ES-I3 (cell line): Measurements from ENCODE around the gene SIK3.

ENCODE experiments used
- H3K36me3 ChIP-seq: 2 replicates; pipeline ENCODE4 v1.6.1; 2013; ENCODE audit warnings: mild to moderate bottlenecking, low read length, control low read depth, moderate library complexity; ENCODE audit not compliant: insufficient read depth
- H3K4me1 ChIP-seq: 2 replicates; pipeline ENCODE4 v1.6.1; 2013; ENCODE audit warnings: mild to moderate bottlenecking, control low read depth, low read length; ENCODE audit not compliant: insufficient read depth
- H3K9ac ChIP-seq: 2 replicates; pipeline ENCODE4 v1.6.1; 2013; ENCODE audit warnings: low read depth, mild to moderate bottlenecking, low read length, moderate library complexity
- H3K9me3 ChIP-seq: 2 replicates; pipeline ENCODE4 v1.6.1; 2013; ENCODE audit warnings: mild to moderate bottlenecking, low read length, moderate library complexity; ENCODE audit not compliant: control insufficient read depth, insufficient read depth

The SIK3 gene

DNA sequence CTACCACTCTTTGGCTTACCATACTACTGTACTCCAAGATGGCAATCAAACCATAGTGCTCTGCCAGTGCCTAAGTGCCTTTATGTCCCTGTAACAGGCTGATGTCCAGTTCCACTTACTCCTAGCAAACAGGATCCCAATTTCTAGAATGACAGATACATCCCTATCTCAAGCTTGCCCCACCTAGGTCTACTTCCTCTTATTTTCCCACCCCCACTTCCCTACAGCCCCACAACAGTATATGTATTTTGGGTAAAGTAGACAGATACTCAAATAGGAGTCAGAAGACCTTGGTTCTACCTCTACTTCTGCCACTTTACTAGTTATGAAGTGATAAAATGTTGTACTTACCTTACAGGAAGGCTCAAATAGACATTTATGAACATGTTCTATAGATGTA, 24.1 kb downstream of the SIK3 start:
- Histone ChIP-seq H3K36me3 (no peaks in the 10 kb centered on the region), H3K4me1 (peaks cover 33% of the 10 kb centered on the region), H3K9ac (no peak overlapping the region), H3K9me3 (no peaks in the 10 kb centered on the region)

DNA sequence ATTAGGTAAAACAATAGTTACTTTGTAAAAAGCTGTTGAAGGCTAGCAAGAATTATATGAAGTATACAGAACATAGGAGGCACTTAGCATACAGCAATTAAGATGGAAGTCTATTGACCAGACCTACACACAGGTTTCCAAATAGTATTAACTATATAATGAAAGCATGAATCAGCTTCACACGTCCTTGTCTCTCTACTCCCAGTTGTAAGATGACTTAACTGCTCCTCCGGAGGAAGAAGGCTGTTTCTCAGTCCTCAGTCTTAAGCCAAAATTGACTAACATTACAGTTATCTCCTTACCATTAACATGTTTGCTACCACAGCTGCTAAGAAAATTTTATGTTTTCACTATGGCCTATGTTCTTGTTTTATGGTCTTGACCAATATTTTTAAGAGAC, 24.7 kb downstream of the SIK3 start:
- Histone ChIP-seq H3K36me3 (no peaks in the 10 kb centered on the region), H3K4me1 (peaks cover 33% of the 10 kb centered on the region), H3K9ac (no peak overlapping the region), H3K9me3 (no peaks in the 10 kb centered on the region)

DNA sequence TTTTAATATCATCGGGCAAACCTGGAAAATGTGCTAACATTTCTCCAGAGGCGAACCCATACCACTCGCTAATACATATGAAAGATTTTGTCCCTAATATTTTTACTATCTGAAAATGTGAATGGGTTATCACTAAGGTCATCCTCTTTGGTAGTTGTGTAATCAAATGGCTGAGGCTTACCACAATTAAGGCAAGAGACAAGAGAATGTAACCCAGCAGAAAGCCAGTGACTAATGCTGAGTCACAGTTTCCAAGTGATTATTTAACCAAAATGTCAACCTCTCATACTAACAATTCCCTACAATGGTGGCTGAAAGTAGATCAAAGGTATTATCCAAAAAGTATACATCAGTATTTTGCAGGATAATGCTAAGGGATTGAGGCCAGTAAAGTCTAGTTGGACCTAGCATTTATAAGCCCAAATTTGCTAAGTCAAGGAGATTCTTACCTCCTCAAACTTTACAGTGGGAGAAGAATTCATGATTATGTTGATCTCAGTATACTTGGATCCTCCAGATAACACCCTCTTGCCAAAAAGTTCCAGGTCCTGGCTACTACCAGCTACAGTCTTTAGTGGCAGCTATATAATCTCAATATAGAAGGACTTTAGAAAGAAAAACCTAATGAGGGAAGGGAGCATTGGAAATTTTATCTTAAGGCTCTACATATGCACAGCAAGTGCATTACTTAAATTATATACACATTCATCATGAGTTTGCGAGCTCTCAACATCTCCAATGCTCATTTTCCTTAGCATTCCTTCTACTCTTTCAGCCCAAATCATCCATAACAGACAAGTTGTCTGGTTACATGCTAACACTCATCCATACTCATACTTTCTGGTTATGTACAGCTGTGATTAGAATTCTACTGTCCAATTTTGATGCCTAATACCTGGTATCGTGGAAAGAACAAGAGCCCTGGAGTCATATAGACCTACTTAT, 25.4 kb downstream of the SIK3 start:
- H3K4me1 ChIP-seq: peaks cover 27% of the 10 kb centered on the region
- no peaks in the 10 kb centered on the region for H3K9me3 ChIP-seq
- no peak overlapping the region for H3K9ac ChIP-seq
- H3K36me3 ChIP-seq: no peaks in the 10 kb centered on the region

DNA sequence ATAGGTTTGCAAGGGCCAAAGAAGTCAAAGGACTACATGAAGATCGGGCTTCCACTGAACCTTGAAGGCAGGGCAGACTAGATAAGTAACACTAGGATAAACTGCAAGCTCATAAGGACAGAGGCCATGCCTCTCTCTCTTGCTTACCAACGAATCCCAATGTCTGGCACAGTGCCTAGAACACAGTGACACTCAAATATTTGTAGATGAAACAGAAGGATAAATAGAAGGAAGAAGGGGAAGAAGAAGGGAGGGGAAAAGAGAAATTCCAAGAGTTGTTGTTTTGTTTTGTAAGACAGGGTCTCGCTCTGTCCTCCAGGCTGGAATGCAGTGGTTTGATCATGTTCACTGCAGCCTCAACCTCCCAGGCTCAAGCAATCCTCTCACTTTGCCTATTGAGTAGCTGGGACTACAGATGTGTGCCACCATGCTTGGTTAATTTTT, 26.9 kb downstream of the SIK3 start:
- no peaks in the 10 kb centered on the region for H3K36me3 ChIP-seq
- H3K4me1 ChIP-seq: peaks cover 16% of the 10 kb centered on the region
- no peak overlapping the region for H3K9ac ChIP-seq
- H3K9me3 ChIP-seq: no peaks in the 10 kb centered on the region

DNA sequence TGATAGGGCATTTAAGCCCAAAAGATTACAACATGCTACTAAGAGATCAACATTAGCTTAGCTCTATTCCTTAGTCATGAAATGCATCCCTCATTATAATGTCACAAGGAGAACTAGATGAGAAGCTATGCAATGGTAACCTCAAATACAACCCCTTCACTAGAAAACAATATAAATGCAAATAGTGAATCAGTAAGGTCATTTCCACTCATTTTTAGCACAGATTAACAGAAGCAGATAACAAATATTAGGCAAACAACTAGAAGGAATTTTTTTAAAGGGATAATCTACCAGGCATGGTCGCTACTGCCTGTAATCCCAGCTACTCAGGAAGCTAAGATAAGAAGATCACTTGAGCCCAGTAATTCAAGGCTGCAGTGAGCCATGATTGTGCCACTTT, 28.2 kb downstream of the SIK3 start:
- H3K36me3 ChIP-seq: no peaks in the 10 kb centered on the region
- H3K4me1 ChIP-seq: peaks cover 16% of the 10 kb centered on the region
- no peak overlapping the region for H3K9ac ChIP-seq
- H3K9me3 ChIP-seq: no peaks in the 10 kb centered on the region

DNA sequence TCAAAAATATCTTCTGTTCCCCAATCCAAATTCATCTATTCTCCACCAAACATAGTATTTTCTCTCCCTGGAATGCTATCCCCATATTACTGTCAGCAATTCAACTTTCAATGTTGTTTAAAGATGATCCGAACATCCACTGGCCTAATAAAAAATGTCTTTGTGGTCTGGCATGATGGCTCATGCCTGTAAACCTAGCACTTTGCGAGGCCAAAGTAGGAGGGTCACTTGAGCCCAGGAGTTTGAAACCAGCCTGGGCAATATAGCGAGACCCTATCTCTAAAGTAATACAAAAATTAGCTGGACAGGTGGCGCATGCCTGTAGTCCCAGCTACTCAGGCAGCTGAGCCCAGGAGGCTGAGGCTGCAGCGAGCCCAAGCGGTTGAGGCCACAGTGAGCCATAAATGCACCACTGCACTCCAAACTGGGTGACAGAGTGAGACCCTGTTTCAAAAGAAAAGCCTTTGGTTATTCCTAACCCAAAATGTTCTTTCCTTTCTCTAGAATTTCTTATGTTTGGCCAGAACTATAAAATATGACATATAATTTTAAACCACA, 29.8 kb downstream of the SIK3 start:
- Histone ChIP-seq H3K9me3 (no peaks in the 10 kb centered on the region), H3K4me1 (peaks cover 16% of the 10 kb centered on the region), H3K36me3 (no peaks in the 10 kb centered on the region), H3K9ac (no peak overlapping the region)

DNA sequence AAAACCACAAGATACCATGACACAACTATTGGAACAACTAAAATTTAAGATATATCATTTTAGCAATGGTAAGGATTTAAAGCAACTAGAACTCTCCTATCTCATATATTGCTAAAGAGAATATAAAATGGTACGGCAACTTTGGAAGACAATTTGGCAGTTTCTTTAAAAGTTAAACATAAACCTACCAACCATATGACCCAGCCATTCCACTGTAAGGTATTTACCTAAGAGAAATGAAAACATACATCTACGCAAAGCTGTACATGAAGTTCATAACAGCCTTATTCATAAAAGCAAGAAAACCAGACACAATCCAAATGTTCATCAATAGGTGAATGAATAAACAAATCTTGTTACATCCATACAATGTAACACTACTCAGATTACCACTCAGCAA, 31.3 kb downstream of the SIK3 start:
- H3K9me3 ChIP-seq: no peaks in the 10 kb centered on the region
- H3K36me3 ChIP-seq: no peaks in the 10 kb centered on the region
- peaks cover 8% of the 10 kb centered on the region for H3K4me1 ChIP-seq
- no peak overlapping the region for H3K9ac ChIP-seq

DNA sequence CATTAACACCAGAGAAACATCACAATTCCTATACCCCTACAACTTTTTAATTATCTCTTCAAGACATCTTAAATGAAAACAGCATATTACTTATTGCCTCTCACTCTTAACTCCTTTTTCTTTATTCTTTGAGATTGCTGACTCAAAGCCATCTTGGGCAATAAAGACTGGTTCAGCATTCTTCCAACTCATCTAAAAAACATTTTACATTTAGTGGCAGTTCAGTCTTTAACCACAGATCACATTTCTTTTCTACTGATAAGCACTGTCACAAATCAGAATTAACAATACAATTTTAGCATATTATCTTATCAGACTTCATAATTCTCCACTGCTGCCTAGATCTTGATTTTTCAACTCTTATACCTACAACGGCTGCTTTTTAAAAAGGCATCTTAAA, 34.0 kb downstream of the SIK3 start:
- H3K9me3 ChIP-seq: no peaks in the 10 kb centered on the region
- H3K4me1 ChIP-seq: peaks cover 2% of the 10 kb centered on the region; the same call in 1 of the 2 replicates
- no peak overlapping the region for H3K9ac ChIP-seq
- no peaks in the 10 kb centered on the region for H3K36me3 ChIP-seq

DNA sequence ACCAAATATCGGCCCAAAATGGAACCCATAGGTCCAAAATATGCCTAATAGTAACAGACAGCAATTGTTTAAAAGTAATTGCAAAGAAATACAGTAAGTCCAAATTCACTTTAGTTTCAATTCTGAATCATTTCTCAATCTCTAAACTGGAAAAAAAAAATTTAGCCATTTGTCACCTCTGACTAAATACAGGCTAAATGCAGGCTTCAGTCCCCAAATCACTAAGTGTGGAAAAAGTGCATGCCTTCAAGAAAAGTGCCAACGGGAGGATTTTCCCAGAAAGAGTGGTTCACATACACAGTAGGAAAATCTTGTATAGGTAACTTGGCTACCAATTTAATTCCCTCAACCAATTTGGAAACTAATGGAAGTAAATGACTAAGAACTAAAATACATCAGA, 35.7 kb downstream of the SIK3 start:
- Histone ChIP-seq H3K9me3 (no peaks in the 10 kb centered on the region), H3K4me1 (peaks cover 10% of the 10 kb centered on the region; the same call in 1 of the 2 replicates), H3K36me3 (no peaks in the 10 kb centered on the region), H3K9ac (no peak overlapping the region)

DNA sequence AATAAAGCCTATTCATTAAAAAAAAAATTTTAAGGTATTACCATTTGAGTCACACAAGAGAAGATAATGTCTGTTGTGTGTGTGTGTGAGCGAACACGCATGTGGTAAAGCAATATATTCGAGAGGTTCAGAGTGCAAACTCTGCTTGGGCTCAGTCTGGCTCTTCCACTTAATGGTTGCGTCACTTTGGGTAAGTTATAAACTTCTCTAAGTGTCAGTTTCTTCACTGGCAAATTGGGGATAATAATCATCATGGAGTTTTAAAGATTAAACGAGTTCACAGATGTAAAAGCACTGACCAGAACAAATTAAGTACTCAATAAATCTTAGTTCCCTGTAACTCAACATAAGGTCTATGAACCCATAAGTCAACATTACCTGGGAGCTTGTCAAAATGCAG, 37.0 kb downstream of the SIK3 start:
- no peaks in the 10 kb centered on the region for H3K9me3 ChIP-seq
- no peaks in the 10 kb centered on the region for H3K36me3 ChIP-seq
- no peak overlapping the region for H3K9ac ChIP-seq
- peaks cover 10% of the 10 kb centered on the region; the same call in 1 of the 2 replicates for H3K4me1 ChIP-seq

DNA sequence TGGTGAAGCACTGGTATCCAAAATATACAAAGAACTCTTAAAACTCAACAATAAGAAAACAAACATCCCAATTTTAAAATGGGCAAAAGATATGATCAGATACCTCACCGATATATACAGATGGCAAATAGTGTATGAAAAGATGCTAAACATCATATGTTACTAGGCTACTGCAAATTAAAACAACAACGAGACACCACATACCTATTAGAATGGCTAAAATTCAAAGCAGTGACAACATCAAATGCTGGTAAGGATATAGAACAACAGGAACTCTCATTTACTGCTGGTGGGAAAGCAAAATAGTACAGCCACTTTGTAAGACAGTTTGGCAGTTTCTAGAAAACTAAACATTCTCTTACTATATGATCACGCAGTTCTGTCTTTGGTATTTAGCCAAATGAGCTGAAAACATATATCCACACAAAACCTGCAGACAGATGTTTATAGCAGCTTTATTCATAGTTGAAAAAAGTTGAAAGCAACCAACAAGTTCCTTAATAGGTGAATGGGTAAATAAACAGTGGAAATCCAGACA, 38.5 kb downstream of the SIK3 start:
- Histone ChIP-seq H3K36me3 (no peaks in the 10 kb centered on the region), H3K4me1 (peaks cover 10% of the 10 kb centered on the region; the same call in 1 of the 2 replicates), H3K9me3 (no peaks in the 10 kb centered on the region), H3K9ac (no peak overlapping the region)

DNA sequence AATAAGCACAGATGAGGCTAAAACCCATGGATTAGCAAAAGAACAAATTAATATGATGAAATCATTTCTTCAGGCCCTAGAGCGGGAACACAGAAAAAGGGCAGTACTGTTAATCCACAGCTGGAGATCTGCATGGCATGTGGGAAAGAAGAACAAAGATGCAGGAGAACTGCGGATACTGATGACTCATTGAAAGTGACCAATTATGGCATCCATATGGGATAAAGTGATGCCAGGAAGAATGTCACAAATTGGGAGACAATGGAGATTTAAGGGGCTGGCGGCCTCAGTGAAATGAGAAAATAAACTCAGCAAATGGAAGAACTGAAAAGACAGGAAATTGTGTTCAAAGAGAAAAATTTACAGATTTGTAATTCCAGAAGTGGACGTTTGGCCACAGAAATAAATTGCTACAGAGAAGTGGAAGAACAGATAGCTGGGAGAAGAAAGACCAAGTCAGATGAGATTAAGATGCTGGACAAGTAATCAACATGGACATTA, 39.4 kb downstream of the SIK3 start:
- no peaks in the 10 kb centered on the region for H3K9me3 ChIP-seq
- H3K9ac ChIP-seq: no peak overlapping the region
- H3K4me1 ChIP-seq: peaks cover 10% of the 10 kb centered on the region; the same call in 1 of the 2 replicates
- no peaks in the 10 kb centered on the region for H3K36me3 ChIP-seq

DNA sequence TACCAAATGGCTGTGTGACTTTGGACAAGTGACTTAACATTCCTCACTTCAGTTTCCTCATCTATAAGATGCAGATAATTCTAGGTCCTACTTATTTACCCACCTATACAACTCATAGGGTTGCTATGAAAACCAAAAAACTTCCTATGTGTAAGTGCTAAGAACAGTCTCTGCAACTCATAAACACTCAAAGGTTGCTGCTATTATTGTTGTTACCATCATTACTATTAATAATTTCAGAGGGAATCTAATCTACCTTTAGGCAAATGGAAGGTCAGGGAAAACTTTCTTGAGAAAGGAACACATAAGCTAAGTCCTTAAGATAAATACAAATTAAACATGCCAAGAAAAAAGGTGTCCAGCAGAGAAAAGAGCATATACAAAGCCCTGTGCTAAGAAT, 40.5 kb downstream of the SIK3 start:
- no peak overlapping the region for H3K9ac ChIP-seq
- no peaks in the 10 kb centered on the region for H3K36me3 ChIP-seq
- H3K9me3 ChIP-seq: no peaks in the 10 kb centered on the region

DNA sequence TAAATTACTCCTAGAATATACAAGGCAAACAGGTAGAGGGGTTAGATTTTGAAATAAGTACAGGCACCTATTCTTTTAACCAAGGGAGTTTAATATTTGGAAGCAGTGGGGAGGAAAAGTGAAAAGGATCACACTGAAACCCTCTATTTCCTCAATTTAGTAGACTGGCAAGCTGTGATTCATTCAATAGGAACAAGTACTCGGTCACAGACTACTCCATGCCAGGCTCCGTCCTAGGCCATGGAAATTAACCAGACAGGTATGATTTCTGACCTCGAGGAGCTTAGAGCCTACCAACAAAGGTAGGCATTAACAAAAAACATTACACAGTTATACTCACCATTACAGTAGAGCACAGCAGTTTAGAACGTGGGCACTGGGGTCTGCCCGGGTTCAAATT, 40.9 kb downstream of the SIK3 start:
- H3K9me3 ChIP-seq: no peaks in the 10 kb centered on the region
- H3K4me1 ChIP-seq: peaks cover 10% of the 10 kb centered on the region; the same call in 1 of the 2 replicates
- H3K36me3 ChIP-seq: no peaks in the 10 kb centered on the region
- no peak overlapping the region for H3K9ac ChIP-seq

More for the DNA sequence above, 40.5 kb downstream of the SIK3 start:
- H3K4me1 ChIP-seq: peaks cover 10% of the 10 kb centered on the region; the same call in 1 of the 2 replicates
